SK-N-MC (cell line): ENCODE results near the gene TNFAIP2.
"Not testable (repeated sequence)": the region's sequence is repeated elsewhere in the genome, so short reads cannot be mapped to it uniquely, and the experiment has no call there.

Experiments
- DNase-seq: peaks from one replicate; pipeline ENCODE4 v3.0.0-alpha.2; 2011; ENCODE audit warnings: low read depth, low spot score
- H3K27ac ChIP-seq: fragments of 200-600 bp; sonication (generic); 2 replicates; pipeline ENCODE4 v1.5.1; 2016; ENCODE audit warnings: mixed run types
- H3K36me3 ChIP-seq: fragments of 200-600 bp; sonication (generic); 2 replicates; pipeline ENCODE4 v1.6.1; 2017; ENCODE audit warnings: antibody characterized with exemption, low read length, mixed read lengths; ENCODE audit not compliant: insufficient read depth
- H3K4me3 ChIP-seq: fragments of 200-600 bp; sonication (generic); 2 replicates; pipeline ENCODE4 v1.5.1; 2016
- H3K9ac ChIP-seq: fragments of 200-600 bp; sonication (generic); 2 replicates; pipeline ENCODE4 v1.8.0; 2017; ENCODE audit warnings: mixed run types, mixed read lengths; ENCODE audit not compliant: insufficient read length
- H3K9me3 ChIP-seq: fragments of 200-600 bp; sonication (generic); 2 replicates; pipeline ENCODE4 v1.6.1; 2017; ENCODE audit warnings: low read depth, mild to moderate bottlenecking, antibody characterized with exemption, low read length, moderate library complexity, mixed read lengths
- EZH2 ChIP-seq: fragments of 200-600 bp; sonication (generic); IDR thresholded peaks from one replicate; pipeline ENCODE4 v1.6.1; 2017; ENCODE audit warnings: antibody characterized with exemption
- FOXP2 ChIP-seq: optimal IDR thresholded peaks from 2 replicates; pipeline ENCODE3; 2011; ENCODE audit warnings: mild to moderate bottlenecking, moderate library complexity; ENCODE audit not compliant: insufficient read depth; ENCODE audit errors: extremely low read length, control extremely low read depth
- POLR2AphosphoS5 ChIP-seq: IDR thresholded peaks from 2 replicates; pipeline ENCODE4 v1.6.1; 2012; ENCODE audit warnings: mild to moderate bottlenecking, low read depth, low read length, borderline replicate concordance

The TNFAIP2 gene

GRCh38 chr14:103163199-103163598, 39.9 kb downstream of the TNFAIP2 start:
- no peak for DNase-seq
- Histone ChIP-seq H3K27ac (no peak overlapping the region), H3K9ac (no peak overlapping the region), H3K9me3 (no peaks in the 10 kb centered on the region), H3K36me3 (no peaks in the 10 kb centered on the region), H3K4me3 (no peak overlapping the region)
- TF ChIP-seq FOXP2, result no peak
- no peak for TF ChIP-seq EZH2
- no peak for TF ChIP-seq POLR2AphosphoS5

GRCh38 chr14:103164006-103164405, 40.7 kb downstream of the TNFAIP2 start:
- DNase-seq, result no peak
- no peak overlapping the region for H3K27ac ChIP-seq
- H3K9ac ChIP-seq, result no peak overlapping the region
- no peak overlapping the region for H3K4me3 ChIP-seq
- TF ChIP-seq EZH2, result no peak
- TF ChIP-seq POLR2AphosphoS5, result no peak
- TF ChIP-seq FOXP2, result no peak
- no peaks in the 10 kb centered on the region for H3K36me3 ChIP-seq
- no peaks in the 10 kb centered on the region for H3K9me3 ChIP-seq

GRCh38 chr14:103164779-103165178, 41.5 kb downstream of the TNFAIP2 start:
- Histone ChIP-seq H3K36me3 (no peaks in the 10 kb centered on the region), H3K27ac (no peak overlapping the region), H3K9ac (no peak overlapping the region), H3K9me3 (no peaks in the 10 kb centered on the region), H3K4me3 (no peak overlapping the region)
- no peak for DNase-seq
- TF ChIP-seq EZH2 (no peak), FOXP2 (no peak), POLR2AphosphoS5 (no peak)

- H3K9ac ChIP-seq, result no peak overlapping the region
- DNase-seq, result no peak
- H3K9me3 ChIP-seq, result no peaks in the 10 kb centered on the region
- no peak overlapping the region for H3K27ac ChIP-seq
- H3K4me3 ChIP-seq, result no peak overlapping the region
- no peak for TF ChIP-seq EZH2
- TF ChIP-seq FOXP2, result no peak
- TF ChIP-seq POLR2AphosphoS5, result no peak
- H3K36me3 ChIP-seq, result no peaks in the 10 kb centered on the region
Measured at GRCh38 chr14:103165323-103165722, 42.1 kb downstream of the TNFAIP2 start.

- no peak overlapping the region for H3K27ac ChIP-seq
- no peak overlapping the region for H3K9ac ChIP-seq
- no peak overlapping the region for H3K4me3 ChIP-seq
- no peak for DNase-seq
- TF ChIP-seq FOXP2 (no peak), EZH2 (no peak), POLR2AphosphoS5 (no peak)
- H3K9me3 ChIP-seq, result no peaks in the 10 kb centered on the region
- H3K36me3 ChIP-seq, result no peaks in the 10 kb centered on the region
Measured at GRCh38 chr14:103169954-103170353, 46.7 kb downstream of the TNFAIP2 start.

GRCh38 chr14:103171206-103171605, 47.9 kb downstream of the TNFAIP2 start:
- H3K9ac ChIP-seq, H3K9me3 ChIP-seq, H3K36me3 ChIP-seq, DNase-seq, H3K4me3 ChIP-seq: not testable (repeated sequence)
- H3K27ac ChIP-seq, result peak overlapping the region; percentile 80

- TF ChIP-seq FOXP2 (no peak), POLR2AphosphoS5 (no peak), EZH2 (no peak)
- H3K36me3 ChIP-seq, result no peaks in the 10 kb centered on the region
- H3K9ac ChIP-seq, result no peak overlapping the region
- no peak overlapping the region for H3K4me3 ChIP-seq
- H3K27ac ChIP-seq, result no peak overlapping the region
- H3K9me3 ChIP-seq, result no peaks in the 10 kb centered on the region
- DNase-seq, result no peak
Measured at GRCh38 chr14:103172921-103173320, 49.7 kb downstream of the TNFAIP2 start.

GRCh38 chr14:103173887-103174286, 50.6 kb downstream of the TNFAIP2 start:
- not testable (repeated sequence) for H3K36me3 ChIP-seq, DNase-seq, H3K27ac ChIP-seq, H3K4me3 ChIP-seq, H3K9ac ChIP-seq, H3K9me3 ChIP-seq

- H3K9me3 ChIP-seq, DNase-seq, H3K36me3 ChIP-seq, H3K4me3 ChIP-seq, H3K9ac ChIP-seq, H3K27ac ChIP-seq: not testable (repeated sequence)
Measured at GRCh38 chr14:103176176-103176575, 52.9 kb downstream of the TNFAIP2 start.

GRCh38 chr14:103177376-103177775, 54.1 kb downstream of the TNFAIP2 start:
- DNase-seq, result no peak
- TF ChIP-seq EZH2 (no peak), FOXP2 (no peak), POLR2AphosphoS5 (no peak)
- H3K4me3 ChIP-seq, result no peak overlapping the region
- no peaks in the 10 kb centered on the region for H3K9me3 ChIP-seq
- no peaks in the 10 kb centered on the region for H3K36me3 ChIP-seq
- H3K9ac ChIP-seq, result no peak overlapping the region
- H3K27ac ChIP-seq, result no peak overlapping the region
